GM21390 (cell line): Measurements from ENCODE around the gene UNC5B.

Experiments used
- ATAC-seq: cut with Tn5 transposase; IDR thresholded peaks from one replicate; pipeline ENCODE4 v1.9.1; 2021; ENCODE audit not compliant: unreplicated experiment

UNC5B gene

DNA sequence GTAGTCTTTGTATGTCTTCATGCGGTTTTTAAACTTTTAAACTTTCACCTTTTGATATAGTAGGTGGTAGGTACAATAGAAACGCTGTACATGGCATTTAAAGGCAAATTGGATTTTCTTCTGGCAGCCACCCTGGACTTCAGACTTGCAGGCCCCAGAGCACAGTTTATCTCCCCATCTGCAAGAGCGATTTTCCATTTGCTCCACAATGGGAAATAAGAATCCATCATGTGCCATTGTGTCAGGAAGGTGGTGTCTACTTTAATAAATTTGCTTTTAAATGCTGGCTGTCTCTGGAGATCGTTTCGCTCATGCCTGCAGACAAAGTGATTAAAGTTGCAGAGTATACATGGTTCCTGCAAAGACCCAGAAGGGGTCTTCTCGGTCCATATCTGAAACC, 38.9 kb downstream of the UNC5B start:
- no peak for ATAC-seq

DNA sequence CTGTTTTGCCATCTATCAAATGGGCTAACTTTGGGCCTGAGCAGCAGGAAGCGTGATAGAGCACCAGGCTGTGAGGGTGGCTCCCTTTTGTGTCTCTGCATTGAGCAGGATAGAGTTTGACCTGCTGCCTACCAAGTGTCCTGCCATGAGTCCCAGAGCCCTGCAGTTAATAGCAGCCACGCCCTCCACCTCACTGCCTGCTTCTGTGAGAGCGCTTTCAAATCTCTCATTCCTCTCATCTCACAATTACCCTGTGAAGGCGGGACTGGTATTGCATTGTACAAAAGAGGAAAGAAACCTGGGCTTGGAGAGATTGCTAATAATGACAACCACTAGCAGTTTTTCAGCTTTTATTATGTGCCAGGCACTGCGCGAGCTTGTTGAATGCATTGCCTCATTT, 39.9 kb downstream of the UNC5B start:
- ATAC-seq: no peak

DNA sequence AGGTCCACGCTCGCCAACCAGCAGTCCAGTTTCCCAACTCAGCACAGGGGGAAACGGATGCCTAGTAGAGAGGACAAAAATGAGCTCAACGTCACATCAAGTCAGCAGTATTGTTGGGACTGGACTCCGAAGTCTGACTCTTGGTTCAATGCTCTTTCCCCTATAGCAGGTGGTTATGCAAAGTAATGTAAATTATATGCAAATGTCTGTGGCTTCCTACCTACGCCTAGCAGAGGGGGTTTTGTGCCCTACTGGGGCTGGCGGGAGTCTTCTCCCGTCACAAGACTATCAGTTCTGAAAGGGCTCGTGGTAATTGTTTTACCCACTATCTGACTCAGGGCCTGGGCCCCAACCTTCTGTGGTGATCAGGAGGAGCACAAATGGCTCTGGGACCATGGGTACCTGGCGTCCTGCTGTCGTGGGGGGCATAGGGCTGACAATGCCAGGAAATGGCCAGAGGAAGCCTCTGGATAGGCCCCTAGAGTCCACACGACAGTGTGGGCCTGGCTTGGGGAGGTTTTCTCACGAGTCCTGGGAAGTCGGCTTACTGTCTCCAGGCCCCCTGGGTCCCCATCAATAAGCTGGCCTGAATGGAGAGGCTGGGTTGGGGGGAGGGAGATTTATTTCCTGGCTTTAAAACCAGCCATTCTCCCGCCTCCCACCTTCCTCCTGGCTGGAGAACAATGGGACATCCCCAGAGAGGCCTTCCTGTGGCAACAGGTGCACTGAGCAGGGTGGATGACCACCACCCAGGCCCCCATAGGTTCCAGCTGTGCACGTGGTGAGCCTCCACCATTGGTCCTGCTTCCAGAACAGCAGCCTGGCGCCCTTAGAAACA, 41.8 kb downstream of the UNC5B start:
- ATAC-seq: no peak

DNA sequence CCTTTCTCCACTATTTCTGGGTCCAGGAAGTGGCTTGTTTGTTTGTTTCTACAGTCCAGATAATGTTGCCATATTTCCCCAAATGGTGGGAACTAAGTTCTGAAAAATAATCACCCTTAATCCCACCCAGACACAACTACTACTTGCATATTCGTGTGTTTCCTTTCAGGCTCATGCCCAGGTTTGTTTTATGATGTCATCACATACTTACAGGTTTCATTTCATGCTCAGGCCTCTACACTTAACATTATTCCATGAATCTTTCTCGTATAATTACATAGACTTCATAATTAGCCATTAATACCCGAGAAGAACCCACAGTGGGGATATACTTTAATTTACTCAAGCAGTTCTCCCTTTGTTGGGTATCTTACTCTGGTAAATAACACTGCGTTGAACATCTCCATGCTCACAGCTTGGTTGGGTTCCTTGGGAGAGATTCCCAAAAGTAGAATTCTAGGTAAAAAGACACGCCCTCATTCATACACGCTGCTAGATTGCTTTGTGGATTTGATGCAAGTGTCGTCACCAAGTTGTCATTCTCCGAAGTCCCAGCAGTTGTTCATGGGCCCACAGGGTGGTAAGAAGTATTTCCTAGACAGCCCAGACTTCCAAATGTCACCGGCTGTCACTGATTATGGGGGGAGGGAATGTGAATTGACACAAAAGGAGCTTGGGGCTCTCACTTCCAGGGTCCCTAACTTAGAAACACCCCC, 42.6 kb downstream of the UNC5B start:
- ATAC-seq: no peak

DNA sequence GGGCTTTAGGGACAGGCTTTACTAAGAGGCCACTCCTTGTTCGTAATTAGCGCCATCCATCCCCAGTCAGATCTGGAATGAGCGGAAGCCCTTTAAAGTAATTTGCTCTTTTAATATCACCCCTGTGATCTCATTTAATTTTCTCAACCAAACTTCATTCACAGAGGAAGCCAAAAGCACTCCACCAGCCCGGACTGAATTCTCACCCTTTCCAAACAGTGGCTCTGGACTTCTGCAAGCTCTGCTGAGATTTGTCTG, 43.1 kb downstream of the UNC5B start:
- no peak for ATAC-seq

DNA sequence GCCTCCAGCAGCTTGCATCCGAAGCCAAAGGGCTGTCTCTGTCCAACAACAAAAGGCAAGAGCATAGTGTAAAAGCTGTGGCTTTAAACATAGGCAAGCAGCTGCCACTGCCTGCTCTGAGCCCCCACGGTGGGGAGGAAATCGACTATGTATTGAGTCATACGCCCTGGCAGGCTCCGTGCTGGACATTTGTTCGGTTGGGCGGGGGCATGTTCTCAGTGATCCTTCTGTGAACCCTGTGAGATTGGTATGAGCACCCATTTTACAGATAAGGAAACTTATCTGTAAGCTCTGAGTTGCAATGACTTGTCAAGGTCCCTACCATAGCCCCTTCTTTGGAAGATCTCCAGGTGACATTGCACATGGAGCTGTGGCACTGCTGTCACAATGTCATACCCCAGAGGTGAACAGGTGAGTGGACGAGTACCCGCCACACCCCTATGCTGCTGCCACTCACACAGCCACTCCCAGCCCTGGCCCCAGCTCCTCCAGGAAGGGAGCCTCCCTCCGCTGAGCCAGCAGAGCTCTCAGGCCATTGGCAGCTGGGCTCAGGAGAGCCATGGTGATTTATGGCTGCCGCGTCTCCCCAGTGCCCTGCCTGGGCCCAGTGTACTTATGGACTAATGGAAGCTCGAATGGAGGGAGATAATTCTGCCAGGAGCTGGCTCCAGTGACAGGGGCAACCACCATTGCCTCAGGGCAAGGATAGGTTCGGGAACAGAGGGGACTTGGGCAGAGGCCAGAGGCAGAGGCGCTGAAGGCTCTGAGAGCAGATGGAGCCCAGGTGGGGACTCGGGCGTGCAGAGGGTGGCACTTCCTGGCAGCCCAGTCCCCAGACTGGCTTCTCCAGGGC, 43.7 kb downstream of the UNC5B start:
- ATAC-seq: no peak

DNA sequence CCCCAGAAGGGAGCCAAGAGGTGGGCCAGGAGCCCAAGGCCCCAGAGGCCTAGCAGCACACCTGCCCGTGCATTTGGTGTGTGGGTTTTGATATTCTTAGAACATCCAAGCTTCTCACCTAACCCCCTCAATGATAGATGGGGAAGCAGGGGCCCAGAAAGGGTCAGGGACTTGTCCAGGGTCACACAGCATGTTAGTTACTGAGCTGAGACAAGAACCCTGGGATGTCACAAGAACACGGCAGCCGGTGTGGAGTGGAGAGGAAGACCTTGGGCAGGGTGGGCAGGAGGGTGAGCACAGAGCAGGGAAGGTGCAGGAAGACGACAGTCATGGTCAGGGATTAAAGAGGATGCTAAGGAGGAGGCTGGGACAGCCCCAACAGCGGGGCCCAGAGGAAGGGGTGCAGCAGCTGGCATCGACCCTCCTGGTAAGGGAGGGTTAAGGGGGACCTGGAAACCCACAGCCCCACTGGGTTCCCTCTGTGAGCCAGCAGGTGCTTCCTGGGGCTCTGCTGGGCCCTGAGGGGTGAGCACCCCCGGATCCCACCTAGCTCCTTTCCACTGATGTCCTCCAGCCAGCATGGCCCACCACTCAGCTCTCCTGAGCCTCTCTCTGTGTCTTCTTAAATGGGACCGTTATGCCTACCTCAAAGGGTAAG, 44.4 kb downstream of the UNC5B start:
- ATAC-seq: no peak

DNA sequence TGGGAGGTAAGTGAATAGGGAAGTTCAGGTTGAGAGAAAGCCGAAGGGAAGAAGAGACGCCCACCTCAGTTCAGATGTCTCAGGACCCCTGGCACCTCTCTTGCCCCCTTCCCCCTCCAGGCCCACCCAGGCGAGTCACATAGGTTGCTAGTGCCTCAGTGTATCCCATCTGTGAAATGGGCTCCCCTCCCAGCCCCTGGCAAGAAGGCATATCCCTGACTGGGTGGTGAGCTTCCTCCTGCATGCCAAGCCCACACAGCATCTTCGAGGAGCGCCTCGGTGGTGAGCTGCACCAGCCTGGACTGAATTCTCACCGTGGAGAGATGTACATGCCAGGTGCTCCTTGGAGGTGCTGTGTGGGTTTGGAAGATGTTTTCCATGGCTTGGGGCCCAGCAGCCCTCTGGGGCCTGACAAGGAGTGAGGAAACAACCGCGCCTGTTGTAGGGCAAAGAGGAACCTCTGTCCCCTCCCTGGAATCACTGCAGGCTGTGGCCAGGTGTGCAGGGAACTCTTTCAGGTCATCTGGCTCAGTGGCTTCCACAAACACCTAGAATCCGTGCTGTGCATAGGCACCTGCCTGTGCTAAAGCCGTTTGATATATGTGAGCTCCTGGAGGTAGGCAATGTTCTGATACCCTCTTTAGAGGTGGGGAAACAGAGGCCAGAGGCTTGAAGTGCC, 45.1 kb downstream of the UNC5B start:
- no peak for ATAC-seq

DNA sequence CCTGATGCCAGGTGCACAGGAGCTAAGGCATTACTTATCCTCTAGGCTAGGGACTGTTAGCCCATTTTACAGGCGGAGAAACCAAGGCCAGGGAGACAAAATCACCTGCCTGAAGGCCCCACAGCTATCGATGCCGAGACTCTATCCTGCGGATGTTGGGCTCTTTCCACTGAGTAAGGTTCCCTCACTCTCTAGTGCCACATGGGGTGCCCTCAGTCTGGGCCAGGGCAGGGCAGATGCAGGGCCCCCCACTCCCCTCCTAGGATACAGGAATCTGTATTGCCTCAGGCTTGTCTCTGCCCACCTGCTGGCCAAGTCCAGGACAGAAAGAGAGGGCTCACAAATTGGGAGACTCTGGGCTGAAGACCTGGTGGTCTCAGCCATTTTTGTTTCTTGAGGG, 45.7 kb downstream of the UNC5B start:
- no peak for ATAC-seq

DNA sequence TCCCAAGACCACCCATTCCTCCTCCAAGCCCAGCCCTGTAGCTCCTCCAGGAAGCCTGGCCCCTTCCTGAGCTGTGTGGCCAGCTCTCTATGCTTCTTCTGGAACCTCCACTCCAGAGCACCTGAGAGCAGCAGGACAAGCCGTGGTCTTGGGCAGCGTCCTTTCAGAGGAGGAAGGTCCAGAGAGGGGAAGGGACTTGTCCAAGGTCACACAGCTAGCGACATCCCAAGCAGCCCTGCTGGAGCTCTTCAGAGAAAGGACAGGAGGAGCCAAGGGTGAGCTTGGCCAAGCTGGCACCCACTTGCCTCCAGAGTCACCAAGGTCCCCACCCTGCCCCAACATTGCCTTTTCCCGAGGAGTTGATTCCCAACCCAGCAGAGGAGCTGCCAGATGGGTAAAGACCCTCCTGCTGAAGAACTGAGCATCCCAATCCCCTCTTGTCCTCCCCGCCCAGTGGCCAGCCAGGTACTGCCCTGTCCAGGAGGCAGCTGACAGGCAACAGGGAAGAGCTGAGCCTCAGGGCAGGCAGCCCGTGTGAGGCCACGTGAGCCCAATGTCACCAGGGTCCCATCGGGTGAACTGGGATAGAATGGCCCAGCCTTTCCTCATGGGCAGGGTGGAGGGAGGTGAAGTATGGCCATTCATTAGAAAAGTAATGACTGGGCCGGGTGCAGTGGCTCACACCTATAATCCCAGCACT, 46.2 kb downstream of the UNC5B start:
- no peak for ATAC-seq

DNA sequence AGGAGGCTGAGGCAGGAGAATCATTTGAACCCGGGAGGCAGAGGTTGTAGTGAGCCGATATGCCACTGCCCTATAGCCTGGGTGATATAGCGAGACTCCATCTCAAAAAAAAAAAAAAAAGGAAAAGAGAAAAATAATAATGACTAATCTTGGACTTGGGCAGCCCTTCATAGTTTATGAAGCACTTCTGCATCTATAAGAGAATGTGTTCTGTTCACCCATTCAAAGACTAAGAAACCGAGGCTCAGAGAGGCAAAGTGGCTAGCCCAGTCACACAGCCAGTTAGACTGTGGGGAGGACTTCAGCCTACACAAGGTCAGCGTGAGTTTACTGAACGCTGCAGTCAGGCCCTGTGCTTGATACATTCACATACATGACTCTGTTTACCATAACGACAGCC, 46.9 kb downstream of the UNC5B start:
- no peak for ATAC-seq

DNA sequence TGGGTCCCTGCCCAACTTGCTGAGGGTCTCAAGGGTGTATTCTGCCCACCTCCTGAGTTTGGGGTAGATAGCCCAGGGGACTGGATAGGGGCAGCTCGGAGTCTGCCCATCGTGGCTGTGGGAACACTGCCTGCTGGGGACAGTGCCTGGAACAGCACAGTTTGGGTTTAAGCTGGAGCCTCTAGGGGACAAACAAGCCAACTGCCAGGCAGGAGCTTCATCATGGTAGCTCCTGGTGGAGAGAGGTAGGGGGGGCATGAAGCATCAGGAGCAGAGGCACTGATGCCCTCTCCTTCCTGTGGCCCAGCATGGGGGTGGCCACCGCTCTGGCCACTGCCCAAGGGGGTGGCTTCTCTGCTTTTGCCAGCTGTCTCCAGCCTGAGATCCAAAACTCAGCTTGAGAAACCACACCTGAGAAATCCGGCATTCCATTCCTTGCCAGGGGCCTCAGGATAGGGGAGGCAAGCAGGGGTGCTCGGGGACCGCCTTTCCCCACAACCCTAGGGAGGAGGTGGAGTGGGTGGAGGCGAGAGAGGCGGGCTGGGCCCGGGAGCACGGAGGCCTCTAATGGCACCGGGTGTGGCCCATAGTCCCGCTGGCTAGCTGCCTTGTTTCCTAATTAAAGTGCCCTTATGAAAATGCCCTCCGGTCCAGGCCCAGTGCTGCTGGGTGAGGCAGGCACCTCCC, 47.6 kb downstream of the UNC5B start:
- ATAC-seq: no peak

DNA sequence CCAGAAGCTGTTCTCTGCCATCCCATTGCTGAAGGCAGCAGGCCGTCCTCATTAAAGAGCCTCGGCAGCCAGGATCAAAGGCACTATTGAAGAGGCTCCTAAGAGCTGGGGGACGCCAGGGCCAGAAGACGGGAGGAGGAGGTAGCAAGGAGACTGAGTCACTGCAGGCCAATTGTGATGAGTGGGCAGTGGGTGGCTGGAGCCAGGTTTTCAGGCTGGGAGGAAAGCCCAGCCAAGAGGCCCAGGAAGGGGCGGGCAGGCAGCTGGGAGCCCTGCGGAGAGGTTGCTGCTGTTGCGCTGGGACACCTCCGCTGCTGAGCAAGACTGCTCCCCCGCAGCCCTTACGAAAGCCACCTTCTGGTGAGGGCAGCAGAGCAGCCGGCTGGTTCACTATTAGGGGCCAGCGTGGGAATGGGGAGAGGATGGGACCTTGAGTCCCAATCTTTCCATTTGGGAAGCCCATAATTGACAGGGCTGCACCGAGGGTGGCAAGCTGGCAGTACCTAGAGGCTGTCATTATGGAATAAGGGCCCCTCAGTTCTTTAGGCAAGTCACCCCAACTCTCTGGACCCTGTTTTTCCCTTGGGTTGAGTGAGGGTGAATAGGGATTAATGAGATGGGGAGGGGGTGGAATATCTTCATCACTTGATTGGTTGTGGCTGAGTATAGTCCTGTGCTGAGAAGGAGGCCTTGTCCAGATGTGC, 48.4 kb downstream of the UNC5B start:
- ATAC-seq: no peak

DNA sequence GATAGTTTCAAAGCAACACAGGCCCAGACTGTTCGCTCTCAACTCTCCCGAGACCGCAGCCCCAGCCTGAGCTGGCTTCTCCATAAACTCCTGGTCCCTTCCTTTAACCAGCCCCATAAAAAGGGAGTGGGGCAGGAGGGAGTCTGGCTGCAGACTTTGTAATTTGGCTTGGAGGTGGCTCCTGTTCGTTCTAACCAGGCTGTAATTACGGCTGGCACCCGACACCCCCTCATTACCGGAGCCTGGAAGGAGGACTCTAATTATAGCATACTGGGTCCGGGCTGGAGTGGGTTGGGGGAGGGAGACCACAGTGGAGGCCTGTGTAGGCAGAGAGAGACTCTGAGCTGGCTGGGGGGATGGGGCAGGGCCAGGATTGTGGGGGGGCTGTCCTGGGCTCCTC, 49.7 kb downstream of the UNC5B start:
- ATAC-seq: no peak

DNA sequence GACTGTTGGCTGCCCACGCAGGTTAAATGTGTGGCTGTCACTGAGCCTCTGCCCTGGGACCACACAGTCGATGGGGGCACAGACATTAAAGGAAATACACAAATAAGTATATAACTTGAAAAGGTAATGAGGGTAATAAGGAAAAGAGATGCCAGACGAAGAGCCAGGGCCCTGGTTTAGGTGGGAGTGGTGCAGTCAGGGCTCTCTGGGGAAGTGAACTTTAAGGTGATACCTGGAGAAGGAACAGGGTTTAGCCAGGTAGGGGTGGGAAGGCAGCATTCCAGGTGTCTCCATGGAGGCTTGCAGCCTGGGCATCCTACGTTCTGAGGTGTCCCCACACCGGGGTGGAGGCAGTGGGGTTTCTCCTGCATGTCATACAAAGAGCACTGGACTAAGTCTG, 50.4 kb downstream of the UNC5B start:
- ATAC-seq: no peak

DNA sequence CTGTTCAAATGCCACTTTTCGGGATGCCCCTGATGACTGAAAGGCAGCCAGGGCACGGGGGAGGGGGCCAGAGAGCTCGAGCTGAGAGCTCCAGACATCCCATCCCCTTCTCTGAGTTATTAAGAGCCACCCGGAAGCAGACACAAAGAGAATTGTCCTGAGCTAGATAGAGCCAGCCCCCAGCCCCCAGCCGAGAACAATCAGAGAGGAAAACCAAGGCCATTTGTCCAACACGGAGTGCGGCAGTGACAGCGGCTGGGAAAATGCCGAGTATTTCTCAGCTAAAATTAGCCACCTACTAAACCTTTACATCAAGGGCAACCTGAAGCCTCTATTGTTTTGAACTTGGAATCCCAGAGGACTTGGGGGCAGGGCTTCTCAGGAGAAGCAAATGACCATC, 51.0 kb downstream of the UNC5B start:
- no peak for ATAC-seq

DNA sequence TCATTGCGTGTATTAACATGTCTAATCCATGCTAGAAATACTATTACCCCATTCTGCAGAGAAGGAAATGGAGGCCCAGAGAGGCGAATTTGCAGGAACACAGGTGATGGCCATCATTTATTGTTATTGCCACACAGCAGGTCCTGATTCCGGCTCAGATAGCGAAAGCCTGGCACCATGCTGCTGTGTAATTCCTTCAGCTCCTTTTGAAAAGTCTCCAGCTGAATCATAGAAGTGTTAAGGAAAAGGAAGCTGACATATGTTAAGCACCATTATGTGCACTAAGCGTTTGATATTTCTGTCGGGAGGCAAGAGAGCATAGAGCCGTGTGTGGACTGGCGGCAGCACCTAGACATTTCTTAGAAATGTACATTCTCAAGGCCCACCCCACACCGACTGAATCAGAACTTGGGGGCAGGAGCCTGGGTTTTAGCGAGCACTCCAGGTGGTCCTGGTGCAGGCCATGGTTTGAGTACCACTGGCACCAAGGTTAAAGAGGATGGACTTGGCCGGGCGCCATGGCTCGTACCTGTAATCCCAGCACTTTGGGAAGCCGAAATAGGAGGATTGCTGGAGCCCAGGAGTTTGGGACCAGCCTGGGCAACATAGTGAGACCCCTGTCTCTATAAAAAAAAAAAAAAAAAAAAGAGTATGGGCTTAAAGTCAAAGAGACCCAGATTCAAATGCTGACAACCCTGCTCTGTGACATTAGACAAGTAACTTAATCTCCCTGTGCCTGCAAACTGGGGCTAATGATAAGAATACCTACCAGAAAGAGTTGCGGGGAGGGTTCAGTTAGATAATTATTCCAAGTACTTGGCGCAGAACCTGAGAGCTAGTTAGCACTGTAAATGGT, 52.2 kb downstream of the UNC5B start:
- ATAC-seq: no peak

DNA sequence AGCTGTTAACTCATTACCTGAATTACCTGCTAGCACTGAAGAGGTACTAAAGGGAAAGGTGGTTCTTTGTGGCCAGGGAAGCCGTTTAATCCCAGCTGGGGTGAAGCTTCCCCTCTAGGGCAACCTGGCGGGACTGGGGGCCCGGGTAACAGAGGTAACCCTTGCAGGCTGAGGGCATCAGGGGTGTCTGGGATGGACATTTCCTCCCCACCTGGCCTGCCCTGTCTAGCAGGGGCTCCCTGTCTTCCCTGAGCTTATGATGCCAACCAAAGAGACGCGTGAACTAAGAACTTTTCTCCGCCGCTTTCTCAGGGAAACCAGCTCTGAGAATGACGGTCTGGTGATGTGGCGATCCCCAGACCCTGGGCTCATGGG, 52.8 kb downstream of the UNC5B start:
- no peak for ATAC-seq
